ENCODE data around the gene HSD17B11. TPM values are rescaled to one million over a fixed set of nuclear protein-coding genes. Genes with fewer than 3 reads are reported as not detected.

The HSD17B11 gene
- total RNA-seq, 1 experiment from 2014 or later, result 47.4 TPM

DNA sequence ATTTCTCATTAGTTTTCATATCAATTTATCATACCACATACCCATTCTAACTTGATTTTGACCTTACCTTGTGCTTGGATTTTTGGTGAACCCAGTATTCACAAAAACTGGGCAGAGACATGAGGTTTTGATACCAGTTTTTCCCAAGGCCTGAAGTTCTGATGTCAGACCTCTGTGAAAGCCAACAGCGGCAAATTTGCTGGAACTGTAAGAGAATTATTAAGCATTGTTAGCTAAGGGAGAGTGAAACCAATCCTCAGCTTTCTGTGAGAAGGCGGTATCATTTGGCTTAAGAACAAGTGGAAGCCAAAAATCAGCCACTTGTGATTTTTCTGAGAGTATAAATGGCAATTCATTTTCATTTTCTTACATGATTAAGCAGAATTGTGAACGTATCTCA is 77.2 kb downstream of the HSD17B11 start (continued):
- no peak for TF ChIP-seq POLR2AphosphoS5 (IDR thresholded peaks at IDR 0.05; ENCODE audit: low read depth, low read length)

DNA sequence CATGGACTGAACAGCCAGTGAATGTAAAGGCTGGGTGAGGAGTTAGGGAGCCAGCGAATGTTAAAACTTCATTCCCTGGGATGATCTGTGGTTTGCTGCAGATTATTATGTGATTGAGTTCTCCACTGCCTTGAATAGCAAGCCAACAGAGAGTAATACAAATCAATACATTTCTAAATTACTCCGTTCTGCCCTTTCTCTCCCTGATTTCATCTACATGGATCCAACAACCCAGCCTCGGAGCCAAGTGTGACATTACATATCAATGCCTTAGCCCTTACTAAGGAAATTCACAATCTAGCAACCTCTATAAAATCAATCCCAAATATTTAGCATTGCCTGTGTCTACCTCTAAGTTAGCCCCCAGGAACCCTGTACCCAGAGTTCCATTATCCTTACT is 79.3 kb downstream of the HSD17B11 start:
- Histone ChIP-seq H2AFZ (ENCODE audit: low read depth, low read length, poor library complexity, severe bottlenecking) (no peak overlapping the region), H3K36me3 (ENCODE audit: control insufficient read depth in 1 of 2, insufficient read depth in 2 of 2, low read length in 2 of 2) (no peaks in the 10 kb centered on the region), H3K4me1 (ENCODE audit: control insufficient read depth in 1 of 2, insufficient read depth in 2 of 2, low read length in 2 of 2) (no peaks in the 10 kb centered on the region), H3K27ac (ENCODE audit: low read depth, low read length) (no peak overlapping the region), H3K9me3 (ENCODE audit: control insufficient read depth in 1 of 2, insufficient read depth in 1 of 2, low read depth in 1 of 2, low read length in 2 of 2) (no peaks in the 10 kb centered on the region), H3K4me2 (ENCODE audit: low read length) (no peak overlapping the region), H3K9me2 (ENCODE audit: insufficient read depth) (no peaks in the 10 kb centered on the region), H4K20me1 (ENCODE audit: insufficient read depth) (no peaks in the 10 kb centered on the region), H3K4me3 (replicated peaks in 1 of 2; ENCODE audit: low read depth in 1 of 2, low read length in 2 of 2) (no peak overlapping the region), H3K27me3 (ENCODE audit: insufficient read depth, low read length) (no peaks in the 10 kb centered on the region), H3K79me2 (ENCODE audit: insufficient read depth, low read length) (no peaks in the 10 kb centered on the region), H3K9ac (ENCODE audit: low read length) (no peak overlapping the region)
- no TSS peak for BruUV-seq (replicated peaks)
- intact Hi-C loops (cut with micrococcal nuclease), result no loop called here
- ChIA-PET POLR2A (no interaction called here), CTCF (no interaction called here), RAD21 (ENCODE audit: low non-redundant PET in 1 of 2, low total read pairs in 2 of 2, uncharacterized antibody in 2 of 2, unreplicated experiment in 2 of 2) (no interaction called here)
- no peak for DNase-seq (ENCODE audit: low read depth, low spot score)
- TF ChIP-seq EGR1 (IDR thresholded peaks at IDR 0.05; ENCODE audit: low read depth) (no peak), POLR2AphosphoS5 (IDR thresholded peaks at IDR 0.05; ENCODE audit: low read depth, low read length) (no peak)
- TF ChIP-seq, protein P1, sequence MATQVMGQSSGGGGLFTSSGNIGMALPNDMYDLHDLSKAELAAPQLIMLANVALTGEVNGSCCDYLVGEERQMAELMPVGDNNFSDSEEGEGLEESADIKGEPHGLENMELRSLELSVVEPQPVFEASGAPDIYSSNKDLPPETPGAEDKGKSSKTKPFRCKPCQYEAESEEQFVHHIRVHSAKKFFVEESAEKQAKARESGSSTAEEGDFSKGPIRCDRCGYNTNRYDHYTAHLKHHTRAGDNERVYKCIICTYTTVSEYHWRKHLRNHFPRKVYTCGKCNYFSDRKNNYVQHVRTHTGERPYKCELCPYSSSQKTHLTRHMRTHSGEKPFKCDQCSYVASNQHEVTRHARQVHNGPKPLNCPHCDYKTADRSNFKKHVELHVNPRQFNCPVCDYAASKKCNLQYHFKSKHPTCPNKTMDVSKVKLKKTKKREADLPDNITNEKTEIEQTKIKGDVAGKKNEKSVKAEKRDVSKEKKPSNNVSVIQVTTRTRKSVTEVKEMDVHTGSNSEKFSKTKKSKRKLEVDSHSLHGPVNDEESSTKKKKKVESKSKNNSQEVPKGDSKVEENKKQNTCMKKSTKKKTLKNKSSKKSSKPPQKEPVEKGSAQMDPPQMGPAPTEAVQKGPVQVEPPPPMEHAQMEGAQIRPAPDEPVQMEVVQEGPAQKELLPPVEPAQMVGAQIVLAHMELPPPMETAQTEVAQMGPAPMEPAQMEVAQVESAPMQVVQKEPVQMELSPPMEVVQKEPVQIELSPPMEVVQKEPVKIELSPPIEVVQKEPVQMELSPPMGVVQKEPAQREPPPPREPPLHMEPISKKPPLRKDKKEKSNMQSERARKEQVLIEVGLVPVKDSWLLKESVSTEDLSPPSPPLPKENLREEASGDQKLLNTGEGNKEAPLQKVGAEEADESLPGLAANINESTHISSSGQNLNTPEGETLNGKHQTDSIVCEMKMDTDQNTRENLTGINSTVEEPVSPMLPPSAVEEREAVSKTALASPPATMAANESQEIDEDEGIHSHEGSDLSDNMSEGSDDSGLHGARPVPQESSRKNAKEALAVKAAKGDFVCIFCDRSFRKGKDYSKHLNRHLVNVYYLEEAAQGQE (IDR thresholded peaks at IDR 0.05; ENCODE audit: low read depth), result no peak
- ATAC-seq, result no peak
